GM23338 (cell line): ENCODE measurements around the gene BICC1.

ENCODE experiments used
- CREB1 ChIP-seq: fragments of 250-450 bp; sonication (Bioruptor Pico); IDR thresholded peaks from 2 replicates; pipeline ENCODE4 v1.5.0; 2020; ENCODE audit warnings: low read depth, mild to moderate bottlenecking, moderate library complexity
- EZH2 ChIP-seq: fragments of 200-600 bp; sonication (generic); IDR thresholded peaks from one replicate; pipeline ENCODE4 v1.8.0; 2017; ENCODE audit warnings: antibody characterized with exemption, mild to moderate bottlenecking, low read depth; ENCODE audit not compliant: unreplicated experiment
- EZH2phosphoT487 ChIP-seq: fragments of 200-600 bp; sonication (generic); IDR thresholded peaks from one replicate; pipeline ENCODE4 v1.8.1; 2018; ENCODE audit warnings: antibody characterized with exemption; ENCODE audit not compliant: unreplicated experiment
- JUNB ChIP-seq: IDR thresholded peaks from one replicate; pipeline ENCODE4 v1.6.1; 2016; ENCODE audit warnings: antibody characterized with exemption; ENCODE audit not compliant: unreplicated experiment
- NANOG ChIP-seq: IDR thresholded peaks from 2 replicates; pipeline ENCODE4 v1.6.1; 2016; ENCODE audit warnings: antibody characterized with exemption, borderline replicate concordance
- POLR2AphosphoS5 ChIP-seq: IDR thresholded peaks from 2 replicates; pipeline ENCODE4 v1.6.1; 2016; ENCODE audit warnings: antibody characterized with exemption, low read depth
- ZNF114 ChIP-seq: fragments of 250-450 bp; sonication (Bioruptor Pico); IDR thresholded peaks from 2 replicates; pipeline ENCODE4 v1.5.0; 2020; ENCODE audit warnings: mild to moderate bottlenecking, moderate library complexity
- ZNF331 ChIP-seq: fragments of 250-450 bp; sonication (Bioruptor Pico); IDR thresholded peaks from 2 replicates; pipeline ENCODE4 v1.5.0; 2020; ENCODE audit warnings: low read depth, mild to moderate bottlenecking, moderate library complexity
- ZNF462 ChIP-seq: fragments of 250-450 bp; sonication (Bioruptor Pico); IDR thresholded peaks from 2 replicates; pipeline ENCODE4 v1.5.0; 2020; ENCODE audit warnings: mild to moderate bottlenecking, moderate library complexity
- TF ChIP-seq, protein P1 (sequence below): IDR thresholded peaks from one replicate; pipeline ENCODE4 v1.6.1; 2018; ENCODE audit warnings: antibody characterized with exemption; ENCODE audit not compliant: unreplicated experiment
- TF ChIP-seq, protein P2 (sequence below), 2 experiments: fragments of 200-600 bp in 1 of 2; sonication (generic) in 1 of 2; conservative IDR thresholded peaks; 2 replicates each; pipeline versions ENCODE4 v1.5.1 to v1.6.1; 2016 to 2017; ENCODE audit warnings: antibody characterized with exemption in 2 of 2, low read depth in 2 of 2, mild to moderate bottlenecking in 2 of 2, moderate library complexity in 1 of 2

DNA sequence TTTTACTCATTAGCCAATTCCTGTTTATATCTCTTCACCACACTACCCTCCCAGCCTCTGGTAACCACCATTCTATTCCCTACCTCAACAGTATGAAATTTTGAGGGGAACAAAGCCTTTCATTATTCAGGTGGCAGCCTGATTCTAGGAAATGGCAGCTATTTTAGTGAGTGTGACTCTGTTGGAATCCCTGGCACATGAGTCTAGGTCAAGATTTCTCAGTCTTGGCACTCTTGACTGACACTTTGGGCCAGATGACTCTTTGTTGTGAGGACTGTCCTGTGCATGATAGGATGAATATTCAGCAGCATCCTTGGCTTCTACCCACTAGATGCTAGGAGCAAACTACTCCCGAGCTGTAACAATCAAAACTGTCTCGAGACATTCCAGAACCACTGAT, 341.0 kb downstream of the BICC1 start:
- no peak for TF ChIP-seq POLR2AphosphoS5
- TF ChIP-seq, protein P1, sequence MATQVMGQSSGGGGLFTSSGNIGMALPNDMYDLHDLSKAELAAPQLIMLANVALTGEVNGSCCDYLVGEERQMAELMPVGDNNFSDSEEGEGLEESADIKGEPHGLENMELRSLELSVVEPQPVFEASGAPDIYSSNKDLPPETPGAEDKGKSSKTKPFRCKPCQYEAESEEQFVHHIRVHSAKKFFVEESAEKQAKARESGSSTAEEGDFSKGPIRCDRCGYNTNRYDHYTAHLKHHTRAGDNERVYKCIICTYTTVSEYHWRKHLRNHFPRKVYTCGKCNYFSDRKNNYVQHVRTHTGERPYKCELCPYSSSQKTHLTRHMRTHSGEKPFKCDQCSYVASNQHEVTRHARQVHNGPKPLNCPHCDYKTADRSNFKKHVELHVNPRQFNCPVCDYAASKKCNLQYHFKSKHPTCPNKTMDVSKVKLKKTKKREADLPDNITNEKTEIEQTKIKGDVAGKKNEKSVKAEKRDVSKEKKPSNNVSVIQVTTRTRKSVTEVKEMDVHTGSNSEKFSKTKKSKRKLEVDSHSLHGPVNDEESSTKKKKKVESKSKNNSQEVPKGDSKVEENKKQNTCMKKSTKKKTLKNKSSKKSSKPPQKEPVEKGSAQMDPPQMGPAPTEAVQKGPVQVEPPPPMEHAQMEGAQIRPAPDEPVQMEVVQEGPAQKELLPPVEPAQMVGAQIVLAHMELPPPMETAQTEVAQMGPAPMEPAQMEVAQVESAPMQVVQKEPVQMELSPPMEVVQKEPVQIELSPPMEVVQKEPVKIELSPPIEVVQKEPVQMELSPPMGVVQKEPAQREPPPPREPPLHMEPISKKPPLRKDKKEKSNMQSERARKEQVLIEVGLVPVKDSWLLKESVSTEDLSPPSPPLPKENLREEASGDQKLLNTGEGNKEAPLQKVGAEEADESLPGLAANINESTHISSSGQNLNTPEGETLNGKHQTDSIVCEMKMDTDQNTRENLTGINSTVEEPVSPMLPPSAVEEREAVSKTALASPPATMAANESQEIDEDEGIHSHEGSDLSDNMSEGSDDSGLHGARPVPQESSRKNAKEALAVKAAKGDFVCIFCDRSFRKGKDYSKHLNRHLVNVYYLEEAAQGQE: no peak
- no peak for TF ChIP-seq EZH2phosphoT487
- TF ChIP-seq ZNF114 (CRISPR knock-in tag): no peak
- TF ChIP-seq, protein P2, sequence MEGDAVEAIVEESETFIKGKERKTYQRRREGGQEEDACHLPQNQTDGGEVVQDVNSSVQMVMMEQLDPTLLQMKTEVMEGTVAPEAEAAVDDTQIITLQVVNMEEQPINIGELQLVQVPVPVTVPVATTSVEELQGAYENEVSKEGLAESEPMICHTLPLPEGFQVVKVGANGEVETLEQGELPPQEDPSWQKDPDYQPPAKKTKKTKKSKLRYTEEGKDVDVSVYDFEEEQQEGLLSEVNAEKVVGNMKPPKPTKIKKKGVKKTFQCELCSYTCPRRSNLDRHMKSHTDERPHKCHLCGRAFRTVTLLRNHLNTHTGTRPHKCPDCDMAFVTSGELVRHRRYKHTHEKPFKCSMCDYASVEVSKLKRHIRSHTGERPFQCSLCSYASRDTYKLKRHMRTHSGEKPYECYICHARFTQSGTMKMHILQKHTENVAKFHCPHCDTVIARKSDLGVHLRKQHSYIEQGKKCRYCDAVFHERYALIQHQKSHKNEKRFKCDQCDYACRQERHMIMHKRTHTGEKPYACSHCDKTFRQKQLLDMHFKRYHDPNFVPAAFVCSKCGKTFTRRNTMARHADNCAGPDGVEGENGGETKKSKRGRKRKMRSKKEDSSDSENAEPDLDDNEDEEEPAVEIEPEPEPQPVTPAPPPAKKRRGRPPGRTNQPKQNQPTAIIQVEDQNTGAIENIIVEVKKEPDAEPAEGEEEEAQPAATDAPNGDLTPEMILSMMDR (conservative IDR thresholded peaks at IDR 0.05; ENCODE audit: low read depth in 2 of 2): no peak
- TF ChIP-seq EZH2: no peak
- TF ChIP-seq ZNF331: no peak
- TF ChIP-seq JUNB: no peak
- no peak for TF ChIP-seq ZNF462 (CRISPR knock-in tag)
- no peak for TF ChIP-seq CREB1 (CRISPR knock-in tag)
- TF ChIP-seq NANOG: no peak
